ES-I3 (cell line): ENCODE measurements around the gene FAM184B.

Source experiments
- H3K36me3 ChIP-seq: 2 replicates; pipeline ENCODE4 v1.6.1; 2013; ENCODE audit warnings: mild to moderate bottlenecking, low read length, control low read depth, moderate library complexity; ENCODE audit not compliant: insufficient read depth
- H3K4me1 ChIP-seq: 2 replicates; pipeline ENCODE4 v1.6.1; 2013; ENCODE audit warnings: mild to moderate bottlenecking, control low read depth, low read length; ENCODE audit not compliant: insufficient read depth
- H3K9ac ChIP-seq: 2 replicates; pipeline ENCODE4 v1.6.1; 2013; ENCODE audit warnings: low read depth, mild to moderate bottlenecking, low read length, moderate library complexity
- H3K9me3 ChIP-seq: 2 replicates; pipeline ENCODE4 v1.6.1; 2013; ENCODE audit warnings: mild to moderate bottlenecking, low read length, moderate library complexity; ENCODE audit not compliant: control insufficient read depth, insufficient read depth

FAM184B gene

DNA sequence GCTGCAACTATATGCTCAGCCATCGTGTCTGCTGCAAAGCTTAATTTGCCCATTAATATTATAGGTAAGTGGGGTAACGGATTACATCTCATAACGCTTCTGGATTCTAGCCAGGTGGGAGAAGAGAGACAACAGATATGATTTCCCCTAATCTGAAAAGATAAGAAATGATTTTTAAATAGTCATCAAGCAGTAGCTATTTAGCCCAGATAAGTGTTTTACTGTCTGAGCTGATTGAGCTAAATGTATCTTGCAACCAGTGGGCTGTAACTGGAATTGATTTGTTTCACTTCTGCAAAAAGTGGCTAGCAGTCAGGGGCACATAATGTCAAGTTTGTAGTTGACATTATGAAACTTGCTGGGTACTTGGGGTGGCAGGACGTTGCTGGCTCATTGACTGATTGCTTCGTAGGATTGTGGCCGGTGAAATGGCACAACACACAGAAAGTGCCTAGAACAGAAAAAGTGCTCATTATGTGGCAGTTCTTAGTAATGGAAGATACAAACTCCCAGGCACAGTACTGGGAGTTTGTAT, 185.9 kb downstream of the FAM184B start:
- Histone ChIP-seq H3K4me1 (no peaks in the 10 kb centered on the region), H3K9ac (no peak overlapping the region), H3K36me3 (0 out of 2 replicates have a peak, but pooled peaks cover 6% of the 10 kb centered on the region), H3K9me3 (no peaks in the 10 kb centered on the region)

- Histone ChIP-seq H3K36me3 (peaks cover 27% of the 10 kb centered on the region), H3K9ac (no peak overlapping the region), H3K4me1 (0 out of 2 replicates have a peak, but pooled peaks cover under 1% of the 10 kb centered on the region)
These were observed 192.1 kb downstream of the FAM184B start for GRCh38 chr4:17589355-17589754.

DNA sequence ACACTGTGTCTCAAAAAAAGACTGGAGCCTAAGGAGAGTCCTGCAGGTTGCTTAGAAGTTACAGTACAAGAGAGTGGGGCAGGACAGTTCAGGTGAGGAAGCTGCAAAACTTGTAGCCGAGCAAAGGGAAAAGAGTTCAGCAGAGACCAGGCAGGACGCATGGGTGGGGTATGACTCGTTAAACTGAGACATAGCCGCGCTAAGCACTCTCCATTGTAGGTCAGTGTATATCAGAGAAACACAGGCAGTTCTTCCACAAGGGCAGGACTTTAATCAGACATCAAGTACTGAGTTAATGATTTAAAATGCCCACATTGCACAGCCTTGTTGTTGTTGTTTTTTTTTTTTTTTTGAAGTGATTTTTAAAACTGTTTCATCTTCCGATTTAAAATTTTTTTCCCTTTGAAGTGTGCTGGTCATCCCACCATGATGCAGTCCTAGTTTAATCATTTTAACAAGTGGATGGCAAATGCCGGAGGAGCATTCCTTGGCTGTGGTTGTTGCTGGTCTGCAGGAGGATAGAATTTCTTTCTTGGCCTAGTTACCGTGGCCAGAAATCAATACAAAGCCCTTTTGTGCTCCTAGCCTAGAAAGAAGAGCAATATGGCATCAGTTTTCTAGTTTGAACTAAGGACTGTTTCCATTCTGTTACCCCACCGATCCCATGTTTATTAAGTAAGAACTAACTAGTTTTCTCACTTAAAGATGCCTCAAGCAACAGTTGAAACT, 194.2 kb downstream of the FAM184B start:
- no peak overlapping the region for H3K9ac ChIP-seq
- H3K36me3 ChIP-seq = peaks cover 30% of the 10 kb centered on the region
- H3K4me1 ChIP-seq = 0 out of 2 replicates have a peak, but pooled peaks cover 4% of the 10 kb centered on the region
- H3K9me3 ChIP-seq = no peaks in the 10 kb centered on the region

More at GRCh38 chr4:17589355-17589754, 192.1 kb downstream of the FAM184B start:
- no peaks in the 10 kb centered on the region for H3K9me3 ChIP-seq

DNA sequence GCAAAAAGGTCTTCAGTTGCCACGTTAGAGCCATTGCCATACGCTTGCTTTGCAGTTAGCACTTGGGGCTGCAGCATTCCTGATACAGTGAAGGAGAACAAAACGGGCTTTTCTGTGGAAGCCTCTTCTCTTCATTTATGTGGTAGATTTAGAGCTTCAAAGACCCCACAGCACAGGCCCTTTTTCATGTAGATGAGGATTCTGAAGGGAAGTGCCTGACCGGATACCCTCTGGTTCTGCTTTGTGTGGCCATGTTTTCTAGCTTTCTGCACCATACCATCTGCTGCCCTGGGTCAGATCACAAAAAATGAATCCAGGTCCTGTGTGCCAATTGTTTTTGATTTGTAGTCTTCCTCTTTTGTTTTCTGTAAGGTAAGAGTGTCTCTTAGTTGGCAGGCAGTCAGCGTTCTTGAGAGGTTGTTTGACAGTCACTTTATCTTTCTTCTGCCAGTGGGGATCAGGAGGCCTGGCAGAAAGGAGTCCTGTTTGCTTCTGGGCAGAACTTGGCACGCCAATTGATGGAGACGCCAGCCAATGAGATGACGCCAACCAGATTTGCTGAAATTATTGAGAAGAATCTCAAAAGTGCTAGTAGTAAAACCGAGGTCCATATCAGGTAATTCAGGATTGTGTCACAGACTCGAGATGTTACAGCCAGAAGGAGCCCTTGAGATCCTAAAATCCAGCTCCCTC, 196.8 kb downstream of the FAM184B start:
- Histone ChIP-seq H3K4me1 (0 out of 2 replicates have a peak, but pooled peaks cover 4% of the 10 kb centered on the region), H3K9me3 (no peaks in the 10 kb centered on the region), H3K9ac (no peak overlapping the region), H3K36me3 (peaks cover 34% of the 10 kb centered on the region)

GRCh38 chr4:17583941-17584340, 197.5 kb downstream of the FAM184B start:
- no peaks in the 10 kb centered on the region for H3K9me3 ChIP-seq
- 0 out of 2 replicates have a peak, but pooled peaks cover 4% of the 10 kb centered on the region for H3K4me1 ChIP-seq
- peaks cover 29% of the 10 kb centered on the region for H3K36me3 ChIP-seq
- H3K9ac ChIP-seq = no peak overlapping the region

GRCh38 chr4:17583276-17583675, 198.1 kb downstream of the FAM184B start:
- H3K36me3 ChIP-seq = peaks cover 26% of the 10 kb centered on the region
- no peaks in the 10 kb centered on the region for H3K9me3 ChIP-seq
- H3K4me1 ChIP-seq = 0 out of 2 replicates have a peak, but pooled peaks cover 4% of the 10 kb centered on the region
- no peak overlapping the region for H3K9ac ChIP-seq

GRCh38 chr4:17580969-17581368, 200.5 kb downstream of the FAM184B start:
- Histone ChIP-seq H3K9me3 (no peaks in the 10 kb centered on the region), H3K36me3 (peaks cover 20% of the 10 kb centered on the region), H3K4me1 (peaks cover 6% of the 10 kb centered on the region; the same call in 1 of the 2 replicates), H3K9ac (no peak overlapping the region)
